ENCODE data around the gene GNPAT. TPM values are rescaled to one million over a fixed set of nuclear protein-coding genes. Genes with fewer than 3 reads are reported as not detected.

The GNPAT gene
- total and polyA plus RNA-seq, 2 of the 8 experiments (the other 6 are each of a cell fraction or from before 2014, with no cell fraction given), result 22.9 to 47.4 TPM

DNA sequence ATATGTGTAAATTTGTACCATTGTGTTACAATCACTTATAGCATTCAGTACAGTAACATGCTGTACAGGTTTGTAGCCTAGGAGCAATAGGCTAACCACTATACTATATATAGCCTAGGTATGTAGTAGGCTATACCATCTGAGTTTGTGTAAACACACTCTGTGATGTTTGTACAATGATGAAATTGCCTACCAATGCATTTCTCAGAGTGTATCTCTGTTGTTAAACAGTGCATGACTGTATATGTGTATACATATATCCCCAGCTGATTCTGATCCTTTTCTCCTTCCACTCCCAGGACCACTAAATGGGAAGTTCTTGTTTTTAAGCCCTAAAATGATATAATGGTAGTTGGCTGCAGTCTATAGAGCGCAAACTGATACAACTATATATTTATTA is 7.8 kb downstream of the GNPAT start:
- H3K79me2 ChIP-seq (ENCODE audit: control insufficient read depth in 1 of 2, insufficient read depth in 2 of 2, low read length in 2 of 2), result peaks cover 0 to 43% of the 10 kb centered on the region in 2 experiments; a peak in 3 of 4 replicates
- H2BK120ac ChIP-seq (replicated peaks; ENCODE audit: low read depth, low read length), result no peak overlapping the region
- peaks cover 3% of the 10 kb centered on the region; the same call in 1 of the 2 replicates for H3K79me1 ChIP-seq (ENCODE audit: low read depth, low read length)

More for the DNA sequence above, 7.8 kb downstream of the GNPAT start:
- no peak for DNase-seq (ENCODE audit: low read depth in 1 of 2, low spot score in 2 of 2)
- Histone ChIP-seq H3K18ac (ENCODE audit: extremely low read depth, low read length) (no peak overlapping the region), H3K4ac (replicated peaks; ENCODE audit: insufficient read length, low read depth, low read length) (no peak overlapping the region), H3K27me3 (replicated peaks in 1 of 4; ENCODE audit: control insufficient read depth in 3 of 4, extremely low read depth in 1 of 4, insufficient read depth in 3 of 4, low read length in 3 of 4) (no peaks in the 10 kb centered on the region), H2AK5ac (ENCODE audit: low read depth, low read length) (no peak overlapping the region), H3K4me3 (ENCODE audit: extremely low read depth in 1 of 4, insufficient read depth in 2 of 4, low read depth in 3 of 4, low read length in 4 of 4) (no peak overlapping the region), H3K23ac (ENCODE audit: insufficient read length) (no peak overlapping the region), H4K20me1 (replicated peaks in 1 of 2; ENCODE audit: control insufficient read depth in 1 of 2, insufficient read depth in 2 of 2, low read length in 2 of 2) (peaks cover 0 to 3% of the 10 kb centered on the region in 2 experiments), H3K27ac (ENCODE audit: low read depth, low read length) (no peak overlapping the region), H2BK12ac (ENCODE audit: low read depth, low read length) (no peak overlapping the region), H3K56ac (replicated peaks; ENCODE audit: insufficient read length, low read depth, low read length) (no peak overlapping the region), H3K4me1 (replicated peaks in 1 of 4; ENCODE audit: control insufficient read depth in 3 of 4, insufficient read depth in 4 of 4, low read length in 3 of 4) (no peaks in the 10 kb centered on the region), H4K8ac (ENCODE audit: extremely low read depth, insufficient read depth, low read length) (no peak overlapping the region), H3K23me2 (ENCODE audit: low read depth, low read length) (no peaks in the 10 kb centered on the region), H4K5ac (ENCODE audit: insufficient read length, low read depth, low read length) (no peak overlapping the region), H2BK20ac (ENCODE audit: low read length) (no peak overlapping the region), H3K4me2 (ENCODE audit: insufficient read depth in 1 of 2, low read depth in 2 of 2, low read length in 2 of 2) (no peak overlapping the region), H3K36me3 (ENCODE audit: control insufficient read depth in 2 of 4, insufficient read depth in 4 of 4, low read length in 3 of 4) (peaks cover 0 to 3% (median 0%) of the 10 kb centered on the region in 4 experiments; a peak in 6 of 8 replicates), H3K9me3 (ENCODE audit: insufficient read depth in 2 of 2, low read depth in 1 of 2, low read length in 1 of 2) (no peaks in the 10 kb centered on the region), H2BK5ac (ENCODE audit: low read depth, low read length) (no peak overlapping the region), H2BK15ac (ENCODE audit: low read length) (no peak overlapping the region), H2AFZ (ENCODE audit: low read length) (no peak overlapping the region), H3K9ac (replicated peaks in 1 of 4; ENCODE audit: extremely low read depth in 1 of 4, low read depth in 3 of 4, low read length in 3 of 4) (no peak overlapping the region), H4K91ac (replicated peaks; ENCODE audit: insufficient read length, low read length) (no peak overlapping the region), H3K14ac (ENCODE audit: insufficient read length) (no peak overlapping the region)
- FAIRE-seq, result no peak
- 83% methylated on average over 1 of the region's 1 CpG; no CpG with 5 or more reads in 1 of the 2 experiments for WGBS, 2 experiments (ENCODE audit: extremely low coverage in 1 of 2, insufficient coverage in 1 of 2, insufficient read length in 1 of 2, insufficient replicate concordance in 2 of 2, low coverage in 1 of 2, low lambda C conversion rate in 2 of 2, missing lambda C conversion rate in 1 of 2)
- ChIA-PET POLR2A (ENCODE audit: partially characterized antibody) (no interaction called here), CTCF (ENCODE audit: partially characterized antibody) (interaction anchor here (0.6 to 1.0 kb wide), 2 partner anchors 157 to 1625 kb away, joined by 3 to 8 read pairs; no protein-coding TSS in a partner anchor)
- TF ChIP-seq TBP (IDR thresholded peaks at IDR 0.05; ENCODE audit: low read depth, low read length), result no peak
- no peak for TF ChIP-seq TCF12 (IDR thresholded peaks at IDR 0.05; ENCODE audit: low read depth, low read length)
- TF ChIP-seq KDM1A (IDR thresholded peaks at IDR 0.05; ENCODE audit: borderline replicate concordance, low read length), result no peak
- no peak for TF ChIP-seq TAF7 (optimal IDR thresholded peaks at IDR 0.05; ENCODE audit: borderline replicate concordance, low read depth, low read length)
